Measurements from ENCODE around the gene BORCS6. TPM values are rescaled to one million over a fixed set of nuclear protein-coding genes. Genes with fewer than 3 reads are reported as not detected.

The BORCS6 gene
- total and polyA plus RNA-seq, 9 of the 15 experiments (the other 6 are each of a cell fraction or from before 2014, with no cell fraction given), result 0.01 to 7.4 (median 2.3) TPM

GRCh38 chr17:8138672-8139371 lies 51.2 kb downstream of the BORCS6 start (continued):
- TF ChIP-seq MITF (IDR thresholded peaks at IDR 0.05) (no peak), CREBBP (IDR thresholded peaks at IDR 0.05; ENCODE audit: low read depth, low read length) (no peak), FOXJ2 (tag; IDR thresholded peaks at IDR 0.05) (0 out of 2 replicates have a peak, but pooled peaks have one; percentile 43), PTRF (tag; IDR thresholded peaks at IDR 0.05) (no peak), IRF2 (CRISPR knock-in tag; IDR thresholded peaks at IDR 0.05) (no peak), ZNF239 (CRISPR knock-in tag; IDR thresholded peaks at IDR 0.05) (no peak), ZNF3 (CRISPR knock-in tag; IDR thresholded peaks at IDR 0.05) (no peak), ZNF12 (CRISPR knock-in tag; IDR thresholded peaks at IDR 0.05) (no peak), TRIM25 (IDR thresholded peaks at IDR 0.05; ENCODE audit: borderline replicate concordance) (no peak), CTCFL (IDR thresholded peaks at IDR 0.05; ENCODE audit: borderline replicate concordance, insufficient read depth, low read depth, low read length, poor library complexity, severe bottlenecking) (peak; percentile 57), ETV6 (IDR thresholded peaks at IDR 0.05; ENCODE audit: borderline replicate concordance in 1 of 2, low read depth in 2 of 2, low read length in 1 of 2) (no peak), ETV6 (CRISPR knock-in tag; IDR thresholded peaks at IDR 0.05; ENCODE audit: borderline replicate concordance) (no peak; the same call in 1 of the 2 replicates), KLF6 (CRISPR knock-in tag; IDR thresholded peaks at IDR 0.05; ENCODE audit: borderline replicate concordance) (no peak), ZNF146 (CRISPR knock-in tag; IDR thresholded peaks at IDR 0.05; ENCODE audit: unreplicated experiment) (no peak), NELFE (IDR thresholded peaks at IDR 0.05; ENCODE audit: insufficient read depth, insufficient read length) (no peak), ZNF395 (CRISPR knock-in tag; IDR thresholded peaks at IDR 0.05) (peak; percentile 41; the same call in 1 of the 2 replicates), MAFF (IDR thresholded peaks at IDR 0.05; ENCODE audit: low read length) (0 out of 2 replicates have a peak, but pooled peaks have one; percentile 9), ATF7 (IDR thresholded peaks at IDR 0.05) (peak; percentile 77), ZFP91 (CRISPR knock-in tag; IDR thresholded peaks at IDR 0.05) (0 out of 2 replicates have a peak, but pooled peaks have one; percentile 46), ARID1B (IDR thresholded peaks at IDR 0.05) (no peak)
